Ascending aorta (tissue), 2 donors: Measurements from ENCODE around the gene MBD4. TPM values are rescaled to one million over a fixed set of nuclear protein-coding genes. Genes with fewer than 3 reads are reported as not detected.

Experiments used
- DNase-seq, 2 donors: peaks; one replicate each; pipeline ENCODE4 v3.0.0-alpha.2; 2019; ENCODE audit warnings: low spot score in 2 of 2
- H3K27ac ChIP-seq, 2 donors: fragments of 200-600 bp; sonication (generic); one replicate each; pipeline ENCODE4 v1.5.1; 2016 to 2017; ENCODE audit warnings: mild to moderate bottlenecking in 1 of 2
- H3K27me3 ChIP-seq: fragments of 200-600 bp; sonication (generic); one replicate; pipeline ENCODE4 v1.5.1; 2017
- H3K36me3 ChIP-seq, 2 donors: fragments of 200-600 bp; sonication (generic); one replicate each; pipeline ENCODE4 v1.5.1; 2016
- H3K4me1 ChIP-seq, 2 donors: fragments of 200-600 bp; sonication (generic); one replicate each; pipeline ENCODE4 v1.5.1; 2016 to 2017; ENCODE audit warnings: mild to moderate bottlenecking in 1 of 2
- H3K4me3 ChIP-seq, 2 donors: fragments of 200-600 bp; sonication (generic); one replicate each; pipeline ENCODE4 v1.5.1; 2016 to 2017; ENCODE audit warnings: mild to moderate bottlenecking in 1 of 2
- H3K9me3 ChIP-seq, 2 donors: fragments of 200-600 bp; sonication (generic); one replicate each; pipeline ENCODE4 v1.5.1; 2016
- intact Hi-C: fragments of 100-400 bp; cut with DNase I; formaldehyde crosslinking; loops from one replicate; pipeline ENCODE4 v1.15.1; 2023
- total RNA-seq: library from RNA; depleted of rRNA; stranded (reverse); fragments of >200 nt; gene quantifications from one replicate; pipeline ENCODE4 v1.1.0, GENCODE V29; 2016
- TF ChIP-seq, protein P1 (sequence below), 3 experiments: fragments of 200-600 bp in 2 of 3; fragments of 450-650 bp in 1 of 3; sonication (generic) in 2 of 3; IDR thresholded peaks; one replicate each; pipeline ENCODE4 v1.5.1; 2016 to 2019; ENCODE audit warnings: antibody characterized with exemption in 3 of 3, mild to moderate bottlenecking in 1 of 3, moderate library complexity in 1 of 3

Gene MBD4
- total RNA-seq, 1 donor from 2014 or later = 57.6 TPM

DNA sequence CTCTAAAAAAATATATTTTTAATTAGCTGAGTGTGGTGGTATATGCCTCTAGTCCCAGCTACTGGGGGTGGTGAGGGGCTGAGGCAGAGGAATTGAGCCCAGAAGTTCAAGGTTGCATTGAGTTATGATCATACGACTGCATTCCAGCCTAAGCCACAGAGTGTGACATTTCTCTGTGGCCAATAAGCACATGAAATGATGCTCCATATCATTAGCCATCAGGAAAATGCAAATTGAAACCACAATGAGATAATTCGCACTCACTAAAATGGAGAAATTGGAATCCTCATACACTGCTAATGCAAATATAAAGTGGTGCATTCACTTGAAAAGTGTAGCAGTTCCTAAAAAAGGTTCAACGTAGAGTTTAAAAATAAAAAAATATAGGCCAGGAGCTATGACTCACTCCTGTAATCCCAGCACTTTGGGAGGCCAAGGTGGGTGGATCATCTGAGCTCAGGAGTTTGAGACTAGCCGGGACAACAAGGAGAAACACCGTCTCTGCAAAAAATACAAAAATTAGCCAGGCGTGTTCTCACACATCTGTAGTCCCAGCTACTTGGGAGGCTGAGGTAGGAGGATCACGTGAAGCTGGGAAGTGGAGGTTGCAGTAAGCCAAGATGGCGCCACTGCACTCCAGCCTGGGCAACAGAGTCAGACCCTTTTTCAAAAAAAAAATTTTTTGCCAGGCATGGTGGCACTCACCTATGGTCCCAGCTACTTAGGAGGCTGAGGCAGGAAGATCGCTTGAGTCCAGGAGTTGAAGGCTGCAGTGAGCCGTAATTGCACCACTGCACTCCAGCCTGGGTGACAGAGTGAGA lies 35.4 kb upstream of the MBD4 start:
- Histone ChIP-seq H3K36me3 (peaks cover 31 to 56% of the 10 kb centered on the region in 2 donors), H3K9me3 (no peaks in the 10 kb centered on the region), H3K4me1 (no peaks in the 10 kb centered on the region), H3K4me3 (no peak overlapping the region), H3K27me3 (no peaks in the 10 kb centered on the region), H3K27ac (no peak overlapping the region)
- intact Hi-C loops = no loop called here
- TF ChIP-seq, protein P1, sequence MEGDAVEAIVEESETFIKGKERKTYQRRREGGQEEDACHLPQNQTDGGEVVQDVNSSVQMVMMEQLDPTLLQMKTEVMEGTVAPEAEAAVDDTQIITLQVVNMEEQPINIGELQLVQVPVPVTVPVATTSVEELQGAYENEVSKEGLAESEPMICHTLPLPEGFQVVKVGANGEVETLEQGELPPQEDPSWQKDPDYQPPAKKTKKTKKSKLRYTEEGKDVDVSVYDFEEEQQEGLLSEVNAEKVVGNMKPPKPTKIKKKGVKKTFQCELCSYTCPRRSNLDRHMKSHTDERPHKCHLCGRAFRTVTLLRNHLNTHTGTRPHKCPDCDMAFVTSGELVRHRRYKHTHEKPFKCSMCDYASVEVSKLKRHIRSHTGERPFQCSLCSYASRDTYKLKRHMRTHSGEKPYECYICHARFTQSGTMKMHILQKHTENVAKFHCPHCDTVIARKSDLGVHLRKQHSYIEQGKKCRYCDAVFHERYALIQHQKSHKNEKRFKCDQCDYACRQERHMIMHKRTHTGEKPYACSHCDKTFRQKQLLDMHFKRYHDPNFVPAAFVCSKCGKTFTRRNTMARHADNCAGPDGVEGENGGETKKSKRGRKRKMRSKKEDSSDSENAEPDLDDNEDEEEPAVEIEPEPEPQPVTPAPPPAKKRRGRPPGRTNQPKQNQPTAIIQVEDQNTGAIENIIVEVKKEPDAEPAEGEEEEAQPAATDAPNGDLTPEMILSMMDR (IDR thresholded peaks at IDR 0.05) = no peak
- DNase-seq = no peak

DNA sequence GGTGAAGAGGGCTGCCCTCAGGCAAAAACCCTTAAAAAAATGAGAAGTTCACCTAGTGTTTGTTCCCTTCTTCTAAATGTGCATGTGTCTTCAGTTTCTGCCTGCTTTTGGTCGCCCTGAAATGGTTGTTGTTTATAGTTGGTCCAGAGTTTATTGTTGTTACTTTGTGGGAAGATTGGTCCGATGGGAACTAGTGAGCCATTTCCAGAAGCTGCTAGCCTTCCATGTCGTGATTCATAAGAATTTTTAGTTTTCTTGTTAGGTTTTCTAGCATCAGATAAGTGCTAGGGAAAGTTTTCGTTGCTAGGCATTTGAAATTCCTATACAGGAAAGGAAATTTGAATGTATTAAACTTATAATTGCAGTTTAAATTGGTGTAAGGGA lies 34.0 kb upstream of the MBD4 start:
- intact Hi-C loops = no loop called here
- Histone ChIP-seq H3K36me3 (peaks cover 19 to 51% of the 10 kb centered on the region in 2 donors), H3K4me3 (no peak overlapping the region), H3K27me3 (no peaks in the 10 kb centered on the region), H3K9me3 (no peaks in the 10 kb centered on the region), H3K27ac (no peak overlapping the region), H3K4me1 (no peaks in the 10 kb centered on the region)
- TF ChIP-seq, protein P1 (IDR thresholded peaks at IDR 0.05) = no peak
- DNase-seq = no peak

DNA sequence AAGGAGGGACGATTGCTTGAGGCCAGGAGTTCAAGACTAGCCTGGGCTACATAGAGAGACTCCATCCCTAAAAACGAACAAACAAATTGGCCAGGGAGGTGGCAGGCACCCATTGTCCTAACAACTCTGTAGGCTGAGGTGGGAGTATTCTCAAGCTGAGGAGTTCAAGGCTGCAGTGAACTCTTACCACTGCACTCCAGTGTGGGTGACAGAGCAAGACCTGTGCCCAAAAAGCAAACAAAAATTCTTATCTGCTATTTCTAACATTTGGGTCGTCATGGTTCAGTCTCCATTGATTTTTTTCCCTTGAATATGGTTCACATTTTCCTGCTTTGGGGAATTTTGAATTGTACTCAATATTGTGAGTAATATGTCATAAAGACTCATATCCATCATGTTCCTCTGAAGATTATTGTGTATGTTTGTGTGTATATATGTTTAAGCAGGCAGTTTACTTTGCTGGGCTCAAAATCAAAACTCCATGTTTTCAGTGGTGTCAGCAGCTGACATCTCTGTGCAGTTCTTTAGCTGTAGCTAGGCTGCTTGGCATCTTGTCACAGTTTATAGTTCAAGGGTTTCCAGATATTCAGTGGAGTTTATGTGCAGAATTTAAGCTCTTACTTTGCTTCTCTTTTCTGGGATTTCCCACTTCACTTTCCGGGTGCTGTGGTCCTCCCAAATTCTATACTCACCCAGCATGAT lies 33.5 kb upstream of the MBD4 start:
- no peaks in the 10 kb centered on the region for H3K9me3 ChIP-seq
- TF ChIP-seq, protein P1 (IDR thresholded peaks at IDR 0.05) = no peak
- DNase-seq = no peak
- intact Hi-C loops = no loop called here
- H3K36me3 ChIP-seq = peaks cover 14 to 46% of the 10 kb centered on the region in 2 donors
- no peak overlapping the region for H3K27ac ChIP-seq
- no peaks in the 10 kb centered on the region for H3K4me1 ChIP-seq
- H3K27me3 ChIP-seq = no peaks in the 10 kb centered on the region
- no peak overlapping the region for H3K4me3 ChIP-seq

DNA sequence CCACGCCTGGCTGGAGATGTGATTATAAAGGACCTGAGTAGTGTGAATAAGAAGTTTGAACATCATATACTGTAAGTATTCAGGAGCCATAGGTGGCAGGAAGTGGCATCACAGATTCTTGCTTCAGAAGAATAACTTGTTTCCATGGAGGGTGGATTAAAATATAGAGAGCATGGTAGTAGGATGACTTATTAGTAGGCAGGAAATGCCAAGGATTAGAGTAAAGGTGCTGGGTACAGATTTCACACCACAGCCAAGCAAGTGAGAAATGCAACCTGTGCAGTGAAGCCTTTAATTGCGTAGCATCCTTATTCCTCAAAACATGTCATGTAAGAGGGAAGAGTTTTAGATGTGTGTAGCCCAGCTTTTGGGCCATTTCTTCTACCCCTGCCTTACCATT lies 31.1 kb upstream of the MBD4 start:
- Histone ChIP-seq H3K36me3 (peaks cover 5 to 32% of the 10 kb centered on the region in 2 donors), H3K27me3 (no peaks in the 10 kb centered on the region), H3K9me3 (no peaks in the 10 kb centered on the region), H3K27ac (no peak overlapping the region), H3K4me1 (no peaks in the 10 kb centered on the region), H3K4me3 (no peak overlapping the region)
- TF ChIP-seq, protein P1 (IDR thresholded peaks at IDR 0.05) = no peak
- intact Hi-C loops = no loop called here
- no peak for DNase-seq

DNA sequence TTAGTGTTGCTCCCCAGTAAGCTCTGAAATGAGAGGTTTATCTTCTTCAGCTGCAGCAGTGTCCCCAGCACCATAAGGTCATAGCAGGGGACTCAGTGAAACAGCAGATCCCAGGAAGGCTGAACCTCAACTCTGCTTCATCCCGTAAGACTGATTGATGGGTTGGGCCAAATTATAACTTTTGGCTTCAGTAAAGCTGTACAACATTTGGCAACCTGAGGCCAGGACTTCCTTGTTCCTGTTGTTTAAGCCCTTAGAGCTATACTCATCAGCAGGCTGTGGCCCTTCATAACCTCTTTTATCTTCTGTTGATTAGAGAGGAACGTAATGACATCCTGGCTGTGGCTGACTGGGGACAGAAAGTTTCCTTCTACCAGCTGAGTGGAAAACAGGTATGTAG lies 29.3 kb upstream of the MBD4 start:
- H3K27ac ChIP-seq = no peak overlapping the region
- H3K9me3 ChIP-seq = no peaks in the 10 kb centered on the region
- peaks cover 2 to 38% of the 10 kb centered on the region in 2 donors for H3K36me3 ChIP-seq
- DNase-seq = no peak
- no peaks in the 10 kb centered on the region for H3K27me3 ChIP-seq
- TF ChIP-seq, protein P1 (IDR thresholded peaks at IDR 0.05) = no peak
- no peak overlapping the region for H3K4me3 ChIP-seq
- intact Hi-C loops = no loop called here
- H3K4me1 ChIP-seq = no peaks in the 10 kb centered on the region
